Hematopoietic multipotent progenitor cell treated with erythropoietin and hydrocortisone succinate and interleukin-3 and kit ligand, for 8 days (in vitro differentiated cells): ENCODE data around the gene CCS.
A peak's percentile ranks its signal among the peaks of the same experiment; 100 is the strongest.
"Not testable (repeated sequence)": the region's sequence is repeated elsewhere in the genome, so short reads cannot be mapped to it uniquely, and the experiment has no call there.

Experiments used
- DNase-seq: peaks from one replicate; pipeline ENCODE4 v3.0.0-alpha.2; 2015

CCS gene

GRCh38 chr11:66592457-66593302 is at the start of gene CCS, which contains the start of gene CCDC87:
TSS of gene CCS (plus strand) at chr11:66593185. CDS start at chr11:66593262, 77 bp downstream.
TSS of gene CCDC87 (minus strand) at chr11:66593063. CDS start at chr11:66593015, 48 bp downstream.
- DNase-seq: peak; percentile 96

- peak; percentile 69 for DNase-seq
Observed at GRCh38 chr11:66543263-66544107, 49.5 kb upstream of the CCS start.

GRCh38 chr11:66544952-66545351 is 48.0 kb upstream of the CCS start:
- DNase-seq: not testable (repeated sequence)

- DNase-seq: peak; percentile 97
Observed at GRCh38 chr11:66545701-66546367, 47.2 kb upstream of the CCS start, which contains the start of gene ZDHHC24. TSS of gene ZDHHC24 (minus strand) at chr11:66546048. CDS start at chr11:66546003, 45 bp downstream.

GRCh38 chr11:66546368-66546965 is 46.5 kb upstream of the CCS start, which contains the start of gene ACTN3:
TSS of gene ACTN3 (plus strand) at chr11:66546903. CDS start at chr11:66546938, 35 bp downstream.
- DNase-seq: no peak

- DNase-seq: no peak
Observed at GRCh38 chr11:66546966-66547661, 45.9 kb upstream of the CCS start.

- no peak for DNase-seq
Observed at GRCh38 chr11:66547662-66548009, 45.3 kb upstream of the CCS start.

- no peak for DNase-seq
Observed at GRCh38 chr11:66548041-66548440, 44.9 kb upstream of the CCS start.

GRCh38 chr11:66548774-66549630 is 44.0 kb upstream of the CCS start:
- DNase-seq: no peak

GRCh38 chr11:66549696-66550095 is 43.3 kb upstream of the CCS start:
- no peak for DNase-seq

- DNase-seq: no peak
Observed at GRCh38 chr11:66550887-66551286, 42.1 kb upstream of the CCS start.

GRCh38 chr11:66554602-66555001 is 38.4 kb upstream of the CCS start:
- DNase-seq: no peak

GRCh38 chr11:66555416-66555815 is 37.6 kb upstream of the CCS start:
- DNase-seq: no peak

- DNase-seq: no peak
Observed at GRCh38 chr11:66556086-66556485, 36.9 kb upstream of the CCS start.

- DNase-seq: no peak
Observed at GRCh38 chr11:66557733-66558326, 35.2 kb upstream of the CCS start.

GRCh38 chr11:66559142-66559865 is 33.7 kb upstream of the CCS start:
- DNase-seq: peak; percentile 41

GRCh38 chr11:66559866-66560676 is 32.9 kb upstream of the CCS start:
- DNase-seq: no peak

- no peak for DNase-seq
Observed at GRCh38 chr11:66561178-66561974, 31.6 kb upstream of the CCS start.
